H1 (cell line): ENCODE measurements around the gene SMYD3. TPM values are rescaled to one million over a fixed set of nuclear protein-coding genes. Genes with fewer than 3 reads are reported as not detected.

ENCODE experiments used
- CTCF ChIA-PET: fragments of 300-600 bp; sonication (Branson Sonifier 250); formaldehyde crosslinking; loops from one replicate; lab custom pipeline; 2021; ENCODE audit not compliant: partially characterized antibody; lab: Charles Lee
- POLR2A ChIA-PET: fragments of 300-600 bp; sonication (Branson Sonifier 250); formaldehyde crosslinking; loops from one replicate; lab custom pipeline; 2021; ENCODE audit warnings: inconsistent platforms; ENCODE audit not compliant: partially characterized antibody; lab: Charles Lee
- DNase-seq, 2 experiments: peaks; one replicate each; pipeline versions ENCODE4 v3.0.0 to v3.0.0-alpha.2; 2010 to 2022; ENCODE audit warnings: low spot score in 2 of 2, low read depth in 1 of 2, mixed read lengths in 1 of 2
- FAIRE-seq: peaks from 2 replicates; lab custom pipeline; 2011; peaks lifted over from hg19 to GRCh38; lab: Jason Lieb, UNC
- H2AFZ ChIP-seq: 2 replicates; pipeline ENCODE4 v1.8.1; 2012; ENCODE audit warnings: low read length, inconsistent platforms
- H2AK5ac ChIP-seq: 2 replicates; pipeline ENCODE4 v1.6.1; 2013; ENCODE audit warnings: low read depth, low read length
- H2BK120ac ChIP-seq: replicated peaks from 2 replicates; pipeline ENCODE3; 2013; ENCODE audit warnings: low read depth, low read length, inconsistent platforms
- H2BK12ac ChIP-seq: 2 replicates; pipeline ENCODE4 v1.6.1; 2013; ENCODE audit warnings: low read depth, low read length
- H2BK15ac ChIP-seq: 2 replicates; pipeline ENCODE4 v1.6.1; 2013; ENCODE audit warnings: low read length
- H2BK20ac ChIP-seq: 2 replicates; pipeline ENCODE4 v1.6.1; 2013; ENCODE audit warnings: low read length
- H2BK5ac ChIP-seq: 2 replicates; pipeline ENCODE4 v1.6.1; 2013; ENCODE audit warnings: low read depth, low read length
- H3K14ac ChIP-seq: 2 replicates; pipeline ENCODE4 v1.6.1; 2013; ENCODE audit warnings: inconsistent platforms; ENCODE audit not compliant: insufficient read length
- H3K18ac ChIP-seq: 2 replicates; pipeline ENCODE4 v1.6.1; 2013; ENCODE audit warnings: low read length; ENCODE audit errors: extremely low read depth
- H3K23ac ChIP-seq: 2 replicates; pipeline ENCODE4 v1.6.1; 2013; ENCODE audit warnings: inconsistent platforms; ENCODE audit not compliant: insufficient read length
- H3K23me2 ChIP-seq: 2 replicates; pipeline ENCODE4 v1.6.1; 2013; ENCODE audit warnings: low read depth, low read length
- H3K27ac ChIP-seq: 2 replicates; pipeline ENCODE4 v1.6.1; 2011; ENCODE audit warnings: low read depth, low read length, inconsistent platforms
- H3K27me3 ChIP-seq, 4 experiments: replicated peaks in 1 of 4; 1 replicate in 1 of 4; 2 replicates in 3 of 4; pipeline versions ENCODE4 v1.6.1 to v1.8.1; 2011 to 2013; ENCODE audit warnings: low read length in 3 of 4, mild to moderate bottlenecking in 3 of 4, inconsistent platforms in 2 of 4, mixed read lengths in 2 of 4, moderate library complexity in 1 of 4; ENCODE audit not compliant: control insufficient read depth in 3 of 4, insufficient read depth in 3 of 4; ENCODE audit errors: extremely low read depth in 1 of 4
- H3K36me3 ChIP-seq, 4 experiments: 2 replicates each; pipeline versions ENCODE4 v1.6.1 to v1.8.1; 2011 to 2013; ENCODE audit warnings: mild to moderate bottlenecking in 4 of 4, low read length in 3 of 4, moderate library complexity in 2 of 4, control low read depth in 1 of 4, inconsistent platforms in 1 of 4; ENCODE audit not compliant: insufficient read depth in 4 of 4, control insufficient read depth in 2 of 4
- H3K4ac ChIP-seq: replicated peaks from 2 replicates; pipeline ENCODE3; 2013; ENCODE audit warnings: low read length, low read depth, mixed read lengths, inconsistent platforms; ENCODE audit not compliant: insufficient read length
- H3K4me1 ChIP-seq, 4 experiments: replicated peaks in 1 of 4; 1 replicate in 1 of 4; 2 replicates in 3 of 4; pipeline versions ENCODE4 v1.6.1 to v1.8.1; 2011 to 2013; ENCODE audit warnings: low read length in 3 of 4, inconsistent platforms in 2 of 4, mixed read lengths in 1 of 4; ENCODE audit not compliant: insufficient read depth in 4 of 4, control insufficient read depth in 3 of 4
- H3K4me2 ChIP-seq, 2 experiments: 2 replicates each; pipeline versions ENCODE4 v1.6.1 to v1.8.1; 2011 to 2013; ENCODE audit warnings: low read depth in 2 of 2, low read length in 2 of 2, control low read depth in 1 of 2, inconsistent platforms in 1 of 2, mild to moderate bottlenecking in 1 of 2; ENCODE audit not compliant: insufficient read depth in 1 of 2
- H3K4me3 ChIP-seq, 4 experiments: fragments of 200-600, 300-600 bp in 1 of 4; sonication (generic), shearing (Covaris generic), sonication (Bioruptor Twin) in 1 of 4; 2 replicates each; pipeline versions ENCODE4 v1.5.1 to v1.8.1; 2011 to 2016; ENCODE audit warnings: low read length in 4 of 4, low read depth in 3 of 4, control low read depth in 2 of 4, inconsistent platforms in 2 of 4, mild to moderate bottlenecking in 2 of 4, mixed read lengths in 1 of 4, moderate library complexity in 1 of 4; ENCODE audit not compliant: insufficient read depth in 2 of 4; ENCODE audit errors: extremely low read depth in 1 of 4
- H3K56ac ChIP-seq: replicated peaks from 2 replicates; pipeline ENCODE3; 2013; ENCODE audit warnings: low read depth, mild to moderate bottlenecking, mixed read lengths, low read length, inconsistent platforms; ENCODE audit not compliant: insufficient read length
- H3K79me1 ChIP-seq: 2 replicates; pipeline ENCODE4 v1.6.1; 2013; ENCODE audit warnings: low read depth, low read length, control low read depth
- H3K79me2 ChIP-seq, 2 experiments: 2 replicates each; pipeline versions ENCODE4 v1.6.1 to v1.8.1; 2012 to 2013; ENCODE audit warnings: low read length in 2 of 2, mild to moderate bottlenecking in 2 of 2, inconsistent platforms in 1 of 2; ENCODE audit not compliant: insufficient read depth in 2 of 2, control insufficient read depth in 1 of 2
- H3K9ac ChIP-seq, 4 experiments: replicated peaks in 1 of 4; 1 replicate in 1 of 4; 2 replicates in 3 of 4; pipeline versions ENCODE4 v1.6.1 to v1.8.1; 2011 to 2013; ENCODE audit warnings: low read depth in 3 of 4, low read length in 3 of 4, control low read depth in 2 of 4, mild to moderate bottlenecking in 2 of 4, moderate library complexity in 2 of 4, inconsistent platforms in 1 of 4; ENCODE audit errors: extremely low read depth in 1 of 4
- H3K9me3 ChIP-seq, 2 experiments: 2 replicates each; pipeline versions ENCODE4 v1.6.1 to v1.8.1; 2012 to 2013; ENCODE audit warnings: mild to moderate bottlenecking in 2 of 2, moderate library complexity in 2 of 2, control low read depth in 1 of 2, inconsistent platforms in 1 of 2, low read depth in 1 of 2, low read length in 1 of 2, mixed read lengths in 1 of 2; ENCODE audit not compliant: insufficient read depth in 2 of 2
- H4K20me1 ChIP-seq, 2 experiments: replicated peaks in 1 of 2; 2 replicates each; pipeline versions ENCODE3 to v1.8.1; 2011 to 2013; ENCODE audit warnings: inconsistent platforms in 2 of 2, low read length in 2 of 2, mild to moderate bottlenecking in 1 of 2; ENCODE audit not compliant: insufficient read depth in 2 of 2, control insufficient read depth in 1 of 2
- H4K5ac ChIP-seq: 2 replicates; pipeline ENCODE4 v1.6.1; 2013; ENCODE audit warnings: low read length, low read depth, mixed read lengths, inconsistent platforms; ENCODE audit not compliant: insufficient read length
- H4K8ac ChIP-seq: 2 replicates; pipeline ENCODE4 v1.8.0; 2013; ENCODE audit warnings: mild to moderate bottlenecking, moderate library complexity, low read length, inconsistent platforms; ENCODE audit not compliant: insufficient read depth; ENCODE audit errors: extremely low read depth
- H4K91ac ChIP-seq: replicated peaks from 2 replicates; pipeline ENCODE3; 2013; ENCODE audit warnings: low read length, mixed read lengths, inconsistent platforms; ENCODE audit not compliant: insufficient read length
- ASH2L ChIP-seq: fragments of 200-600, 300-600 bp; sonication (generic); IDR thresholded peaks from one replicate; pipeline ENCODE4 v1.7.1; 2017; ENCODE audit warnings: low read length
- CREB1 ChIP-seq: IDR thresholded peaks from 2 replicates; pipeline ENCODE4 v1.6.1; 2012; ENCODE audit warnings: inconsistent platforms
- HDAC2 ChIP-seq, 2 experiments: fragments of 300-600 bp in 1 of 2; sonication (generic) in 1 of 2; IDR thresholded peaks; 2 replicates each; pipeline ENCODE4 v1.6.1; 2011 to 2012; ENCODE audit warnings: low read depth in 2 of 2, low read length in 2 of 2, mild to moderate bottlenecking in 2 of 2, moderate library complexity in 2 of 2, borderline replicate concordance in 1 of 2, inconsistent platforms in 1 of 2
- MAFK ChIP-seq: IDR thresholded peaks from 2 replicates; pipeline ENCODE4 v1.6.1; 2012; ENCODE audit warnings: low read depth, mild to moderate bottlenecking, improper control_type of control experiment, low read length
- WGBS, 2 experiments: shearing (Covaris generic) in 1 of 2; methylation state at CpG; one replicate each; pipeline versions ENCODE4 v1.1.6 to v1.1.7; 2013 to 2015; ENCODE audit warnings: low lambda C conversion rate in 2 of 2, mixed read lengths in 2 of 2, inconsistent platforms in 1 of 2, low coverage in 1 of 2, missing lambda C conversion rate in 1 of 2; ENCODE audit not compliant: insufficient replicate concordance in 2 of 2, insufficient coverage in 1 of 2, insufficient read length in 1 of 2; ENCODE audit errors: extremely low coverage in 1 of 2, missing lambda C conversion rate in 1 of 2; 5-methylcytosine and 5-hydroxymethylcytosine counted together
- polyA plus RNA-seq, 7 experiments: library from polyadenylated mRNA; depleted of rRNA in 3 of 7; stranded (reverse) in 5 of 7; unstranded in 2 of 7; fragments of >200 nt in 5 of 7; fragments of 200-250 nt in 2 of 7; gene quantifications; 1 replicate in 5 of 7; 2 replicates in 1 of 7; 4 replicates in 1 of 7; pipeline versions ENCODE4 v1.2.1 to v1.2.3, GENCODE V29; 2011 to 2013; ENCODE audit warnings: missing spikeins in 2 of 7, mixed read lengths in 2 of 7
- total RNA-seq: library from RNA; stranded (reverse); fragmentation: NEBNext Ultra II Directional; extraction: Animal tissue kit (Norgen Biotek cat#: 25700); gene quantifications from 2 replicates; pipeline ENCODE4 v1.2.1, GENCODE V29; 2021

The SMYD3 gene
- total and polyA plus RNA-seq, 2 of the 8 experiments (the other 6 are each of a cell fraction or from before 2014, with no cell fraction given) = 17.3 to 25.4 TPM

DNA sequence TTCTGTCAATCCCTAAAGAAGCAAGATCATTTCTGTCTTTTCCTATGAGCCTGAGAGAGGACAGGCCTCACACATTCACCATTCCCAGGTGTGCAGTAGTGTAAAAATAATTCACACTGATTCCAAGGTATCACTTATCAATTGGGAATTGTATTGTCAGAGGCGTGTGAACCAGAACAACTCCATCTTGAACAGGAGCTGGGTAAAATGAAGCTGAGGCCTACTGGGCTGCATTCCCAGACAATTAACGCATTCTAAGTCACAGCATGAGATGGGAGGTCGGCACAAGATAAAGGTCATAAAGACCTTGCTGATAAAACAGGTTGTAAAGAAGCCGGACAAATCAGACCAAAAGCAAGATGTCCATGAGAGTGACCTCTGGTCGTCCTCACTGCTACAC lies 239.2 kb downstream of the SMYD3 start:
- 84% methylated on average over 5 of the region's 5 CpGs; no CpG with 5 or more reads in 1 of the 2 experiments for WGBS, 2 experiments
- no peak overlapping the region for H3K14ac ChIP-seq
- H3K4me3 ChIP-seq = no peak overlapping the region
- DNase-seq (no peak), FAIRE-seq (peak; percentile 19)
- H3K18ac ChIP-seq = no peak overlapping the region
- POLR2A ChIA-PET = no interaction called here
- no peaks in the 10 kb centered on the region for H3K23me2 ChIP-seq
- H3K4me1 ChIP-seq = peaks cover 0 to 5% (median 2%) of the 10 kb centered on the region in 4 experiments; a peak in 2 of 7 replicates
- H4K20me1 ChIP-seq = no peaks in the 10 kb centered on the region
- no peak overlapping the region for H2BK120ac ChIP-seq
- no peak overlapping the region for H3K56ac ChIP-seq
- H3K4me2 ChIP-seq = peak overlapping the region in 1 of 2 experiments; percentile 41; a peak in 1 of 4 replicates
- H2BK15ac ChIP-seq = no peak overlapping the region
- H4K5ac ChIP-seq = no peak overlapping the region
- no peak overlapping the region for H3K9ac ChIP-seq
- no peaks in the 10 kb centered on the region for H3K79me1 ChIP-seq
- H4K91ac ChIP-seq = no peak overlapping the region
- no peaks in the 10 kb centered on the region for H3K79me2 ChIP-seq
- no peak overlapping the region for H3K27ac ChIP-seq
- H3K23ac ChIP-seq = no peak overlapping the region
- H4K8ac ChIP-seq = no peak overlapping the region
- no peak overlapping the region for H2BK20ac ChIP-seq
- H2BK12ac ChIP-seq = no peak overlapping the region
- H3K27me3 ChIP-seq = no peaks in the 10 kb centered on the region
- TF ChIP-seq CREB1 = no peak
- TF ChIP-seq ASH2L = no peak
- TF ChIP-seq MAFK = no peak
- TF ChIP-seq HDAC2 (IDR thresholded peaks at IDR 0.05; ENCODE audit: borderline replicate concordance in 1 of 2, low read depth in 2 of 2, low read length in 2 of 2) = no peak
- no peak overlapping the region for H2AK5ac ChIP-seq
- H2BK5ac ChIP-seq = no peak overlapping the region
- CTCF ChIA-PET = interaction anchor here (0.7 kb wide), 2 partner anchors 38 to 50 kb away, joined by 3 read pairs; no protein-coding TSS in a partner anchor
- H3K36me3 ChIP-seq = no peaks in the 10 kb centered on the region
- no peak overlapping the region for H3K4ac ChIP-seq
- no peaks in the 10 kb centered on the region for H3K9me3 ChIP-seq
- no peak overlapping the region for H2AFZ ChIP-seq
